ENCODE measurements around the gene FGF11. TPM values are rescaled to one million over a fixed set of nuclear protein-coding genes. Genes with fewer than 3 reads are reported as not detected.

FGF11 gene
- total RNA-seq, 1 donor from 2014 or later, result 1.1 TPM

DNA sequence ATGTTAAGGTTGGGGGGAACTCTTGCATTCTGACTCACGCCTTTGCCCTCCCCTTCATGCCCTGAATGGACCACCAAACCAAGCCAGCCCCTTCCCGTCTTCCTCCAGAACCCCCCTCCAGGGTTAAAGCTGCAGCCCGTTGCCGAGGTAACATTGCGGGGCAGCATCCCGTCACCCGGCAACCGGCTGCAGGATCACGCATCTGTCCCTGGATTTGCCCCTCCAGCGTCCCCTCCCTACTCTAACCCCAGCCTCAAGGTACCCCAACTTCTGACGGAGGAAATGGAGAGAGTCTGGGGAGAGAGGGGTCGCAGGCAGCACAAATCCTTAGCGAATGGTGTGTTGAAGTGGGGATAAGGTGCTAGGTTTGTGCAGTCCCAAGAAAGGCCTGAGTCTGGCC, 32.2 kb upstream of the FGF11 start:
- TF ChIP-seq, protein P1, sequence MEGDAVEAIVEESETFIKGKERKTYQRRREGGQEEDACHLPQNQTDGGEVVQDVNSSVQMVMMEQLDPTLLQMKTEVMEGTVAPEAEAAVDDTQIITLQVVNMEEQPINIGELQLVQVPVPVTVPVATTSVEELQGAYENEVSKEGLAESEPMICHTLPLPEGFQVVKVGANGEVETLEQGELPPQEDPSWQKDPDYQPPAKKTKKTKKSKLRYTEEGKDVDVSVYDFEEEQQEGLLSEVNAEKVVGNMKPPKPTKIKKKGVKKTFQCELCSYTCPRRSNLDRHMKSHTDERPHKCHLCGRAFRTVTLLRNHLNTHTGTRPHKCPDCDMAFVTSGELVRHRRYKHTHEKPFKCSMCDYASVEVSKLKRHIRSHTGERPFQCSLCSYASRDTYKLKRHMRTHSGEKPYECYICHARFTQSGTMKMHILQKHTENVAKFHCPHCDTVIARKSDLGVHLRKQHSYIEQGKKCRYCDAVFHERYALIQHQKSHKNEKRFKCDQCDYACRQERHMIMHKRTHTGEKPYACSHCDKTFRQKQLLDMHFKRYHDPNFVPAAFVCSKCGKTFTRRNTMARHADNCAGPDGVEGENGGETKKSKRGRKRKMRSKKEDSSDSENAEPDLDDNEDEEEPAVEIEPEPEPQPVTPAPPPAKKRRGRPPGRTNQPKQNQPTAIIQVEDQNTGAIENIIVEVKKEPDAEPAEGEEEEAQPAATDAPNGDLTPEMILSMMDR (IDR thresholded peaks at IDR 0.05), result no peak
- ATAC-seq, result no peak
- H3K27ac ChIP-seq, result no peak overlapping the region
- H3K36me3 ChIP-seq, result no peaks in the 10 kb centered on the region
- no peak for DNase-seq
- peaks cover 10% of the 10 kb centered on the region for H3K4me1 ChIP-seq
- intact Hi-C loops (cut with DNase I), result no loop called here
- no peak overlapping the region for H3K4me3 ChIP-seq
- no peaks in the 10 kb centered on the region for H3K9me3 ChIP-seq
- H3K27me3 ChIP-seq, result no peaks in the 10 kb centered on the region

- Histone ChIP-seq H3K27me3 (no peaks in the 10 kb centered on the region), H3K4me1 (peaks cover 7% of the 10 kb centered on the region), H3K27ac (no peak within 1 kb of the TSS), H3K9me3 (no peaks in the 10 kb centered on the region), H3K4me3 (no peak within 1 kb of the TSS), H3K36me3 (no peaks in the 10 kb centered on the region)
- intact Hi-C loops (cut with DNase I), result no loop called here
- DNase-seq, result no peak
- TF ChIP-seq, protein P1 (IDR thresholded peaks at IDR 0.05), result no peak
- ATAC-seq, result no peak
These were observed 31.6 kb upstream of the FGF11 start, which contains the start of gene NLGN2 for GRCh38 chr17:7407485-7408251. Gene NLGN2, plus strand, starts transcription at chr17:7407845. Its CDS starts 411 bp downstream, at chr17:7408256.

DNA sequence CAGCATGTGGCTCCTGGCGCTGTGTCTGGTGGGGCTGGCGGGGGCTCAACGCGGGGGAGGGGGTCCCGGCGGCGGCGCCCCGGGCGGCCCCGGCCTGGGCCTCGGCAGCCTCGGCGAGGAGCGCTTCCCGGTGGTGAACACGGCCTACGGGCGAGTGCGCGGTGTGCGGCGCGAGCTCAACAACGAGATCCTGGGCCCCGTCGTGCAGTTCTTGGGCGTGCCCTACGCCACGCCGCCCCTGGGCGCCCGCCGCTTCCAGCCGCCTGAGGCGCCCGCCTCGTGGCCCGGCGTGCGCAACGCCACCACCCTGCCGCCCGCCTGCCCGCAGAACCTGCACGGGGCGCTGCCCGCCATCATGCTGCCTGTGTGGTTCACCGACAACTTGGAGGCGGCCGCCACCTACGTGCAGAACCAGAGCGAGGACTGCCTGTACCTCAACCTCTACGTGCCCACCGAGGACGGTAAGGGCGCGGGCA, 31.0 kb upstream of the FGF11 start:
- TF ChIP-seq, protein P1 (IDR thresholded peaks at IDR 0.05), result no peak
- no peaks in the 10 kb centered on the region for H3K36me3 ChIP-seq
- peaks cover under 1% of the 10 kb centered on the region for H3K4me1 ChIP-seq
- no peak overlapping the region for H3K4me3 ChIP-seq
- no peaks in the 10 kb centered on the region for H3K27me3 ChIP-seq
- no peak overlapping the region for H3K27ac ChIP-seq
- ATAC-seq, result no peak
- DNase-seq, result no peak
- no peaks in the 10 kb centered on the region for H3K9me3 ChIP-seq
- intact Hi-C loops (cut with DNase I), result no loop called here

GRCh38 chr17:7408863-7409262, 30.4 kb upstream of the FGF11 start:
- ATAC-seq, result no peak
- no peaks in the 10 kb centered on the region for H3K4me1 ChIP-seq
- no peaks in the 10 kb centered on the region for H3K36me3 ChIP-seq
- intact Hi-C loops (cut with DNase I), result no loop called here
- DNase-seq, result no peak
- H3K27me3 ChIP-seq, result no peaks in the 10 kb centered on the region
- no peak overlapping the region for H3K4me3 ChIP-seq
- TF ChIP-seq, protein P1 (IDR thresholded peaks at IDR 0.05), result no peak
- no peak overlapping the region for H3K27ac ChIP-seq
- H3K9me3 ChIP-seq, result no peaks in the 10 kb centered on the region

GRCh38 chr17:7409716-7410115, 29.6 kb upstream of the FGF11 start:
- no peak for ATAC-seq
- TF ChIP-seq, protein P1 (IDR thresholded peaks at IDR 0.05), result no peak
- no peak for DNase-seq
- Histone ChIP-seq H3K27me3 (no peaks in the 10 kb centered on the region), H3K4me1 (no peaks in the 10 kb centered on the region), H3K27ac (no peak overlapping the region), H3K4me3 (no peak overlapping the region), H3K36me3 (no peaks in the 10 kb centered on the region), H3K9me3 (no peaks in the 10 kb centered on the region)
- intact Hi-C loops (cut with DNase I), result no loop called here

All from upper lobe of right lung (tissue), 1 donor.